Forelimb muscle (tissue), 1 donor: ENCODE results near the gene FXR1. TPM values are rescaled to one million over a fixed set of nuclear protein-coding genes. Genes with fewer than 3 reads are reported as not detected.
"Not testable (repeated sequence)": the region's sequence is repeated elsewhere in the genome, so short reads cannot be mapped to it uniquely, and the experiment has no call there.

Experiments
- DNase-seq: peaks from one replicate; pipeline ENCODE4 v3.0.0-alpha.2; 2013; ENCODE audit warnings: low read depth
- polyA plus RNA-seq: library from polyadenylated mRNA; unstranded; fragments of 120-200 nt; gene quantifications from one replicate; pipeline ENCODE4 v1.2.1, GENCODE V29; 2013; ENCODE audit not compliant: insufficient read length

The FXR1 gene
- polyA plus RNA-seq, 1 donor: 597 TPM

- DNase-seq: no peak
Observed at GRCh38 chr3:180934638-180935037, 22.2 kb downstream of the FXR1 start.

- no peak for DNase-seq
Observed at GRCh38 chr3:180940826-180941225, 28.4 kb downstream of the FXR1 start.

- no peak for DNase-seq
Observed at GRCh38 chr3:180947761-180948390, 35.4 kb downstream of the FXR1 start.

- DNase-seq: no peak
Observed at GRCh38 chr3:180959691-180960090, 47.2 kb downstream of the FXR1 start.

GRCh38 chr3:180961087-180961486, 48.6 kb downstream of the FXR1 start:
- DNase-seq: no peak

- no peak for DNase-seq
Observed at GRCh38 chr3:180961552-180961951, 49.1 kb downstream of the FXR1 start.

GRCh38 chr3:180962530-180962929, 50.1 kb downstream of the FXR1 start:
- no peak for DNase-seq

- no peak for DNase-seq
Observed at GRCh38 chr3:180970931-180971330, 58.5 kb downstream of the FXR1 start.

- DNase-seq: no peak
Observed at GRCh38 chr3:180973543-180973942, 61.1 kb downstream of the FXR1 start.

GRCh38 chr3:180974286-180974685, 61.8 kb downstream of the FXR1 start:
- no peak for DNase-seq

- no peak for DNase-seq
Observed at GRCh38 chr3:180977498-180977897, 65.0 kb downstream of the FXR1 start.

GRCh38 chr3:180979961-180980360, 67.5 kb downstream of the FXR1 start:
- no peak for DNase-seq

- DNase-seq: no peak
Observed at GRCh38 chr3:180980611-180981010, 68.1 kb downstream of the FXR1 start.

- no peak for DNase-seq
Observed at GRCh38 chr3:180981912-180982311, 69.4 kb downstream of the FXR1 start.

- DNase-seq: no peak
Observed at GRCh38 chr3:180983136-180983535, 70.7 kb downstream of the FXR1 start.

- DNase-seq: not testable (repeated sequence)
Observed at GRCh38 chr3:180986366-180986765, 73.9 kb downstream of the FXR1 start.

- no peak for DNase-seq
Observed at GRCh38 chr3:180987344-180987743, 74.9 kb downstream of the FXR1 start.

- peak; percentile 93 for DNase-seq
Observed at GRCh38 chr3:180989291-180990163, 77.1 kb downstream of the FXR1 start, which contains the start of gene DNAJC19. DNAJC19 (minus strand) TSS chr3:180989736; CDS start chr3:180989602, 134 bp downstream.

GRCh38 chr3:180990505-180990904, 78.0 kb downstream of the FXR1 start:
- DNase-seq: no peak

GRCh38 chr3:180996415-180996932, 84.0 kb downstream of the FXR1 start:
- no peak for DNase-seq

- DNase-seq: not testable (repeated sequence)
Observed at GRCh38 chr3:181002331-181002730, 89.9 kb downstream of the FXR1 start.

- not testable (repeated sequence) for DNase-seq
Observed at GRCh38 chr3:181003469-181003868, 91.0 kb downstream of the FXR1 start.

GRCh38 chr3:181006541-181006940, 94.1 kb downstream of the FXR1 start:
- DNase-seq: no peak
